Activated B cell treated with CpG ODN at 0.5 μM for 24 hours (primary cell): ENCODE measurements around the gene SEPTIN5. TPM values are rescaled to one million over a fixed set of nuclear protein-coding genes. Genes with fewer than 3 reads are reported as not detected.

ENCODE experiments used
- ATAC-seq: fragments of 200-7000 bp; cut with Tn5 transposase; one replicate; pipeline ENCODE4 v1.10.0; 2021; ENCODE audit warnings: low read depth, mild to moderate bottlenecking, moderate library complexity
- CTCF ChIA-PET: fragments of 350-600 bp; sonication (Branson Sonifier 250); formaldehyde crosslinking; loops from one replicate; lab custom pipeline; 2021; ENCODE audit warnings: antibody characterized with exemption; lab: Charles Lee
- POLR2A ChIA-PET: fragments of 350-600 bp; sonication (Branson Sonifier 250); formaldehyde crosslinking; loops from one replicate; lab custom pipeline; 2021; ENCODE audit warnings: antibody characterized with exemption; lab: Charles Lee
- DNase-seq: peaks from one replicate; pipeline ENCODE4 v3.0.0; 2022
- H3K27ac Mint-ChIP-seq: one replicate; pipeline ENCODE4 v1.8.0; 2020; ENCODE audit warnings: mixed read lengths
- H3K27me3 Mint-ChIP-seq: one replicate; pipeline ENCODE4 v1.8.0; 2021; ENCODE audit warnings: mixed read lengths
- H3K36me3 Mint-ChIP-seq: one replicate; pipeline ENCODE4 v1.8.0; 2021; ENCODE audit warnings: low read depth, mixed read lengths
- H3K4me1 Mint-ChIP-seq: one replicate; pipeline ENCODE4 v1.8.0; 2021; ENCODE audit warnings: mixed read lengths
- H3K4me3 Mint-ChIP-seq: one replicate; pipeline ENCODE4 v1.8.0; 2020; ENCODE audit warnings: mild to moderate bottlenecking, mixed read lengths
- H3K9me3 Mint-ChIP-seq: one replicate; pipeline ENCODE4 v1.8.0; 2020; ENCODE audit warnings: mixed read lengths
- CTCF ChIP-seq: fragments of 200-600 bp; IDR thresholded peaks from one replicate; pipeline ENCODE4 v1.8.0; 2022; ENCODE audit warnings: antibody characterized with exemption, mild to moderate bottlenecking
- intact Hi-C: fragments of 100-400 bp; cut with micrococcal nuclease; formaldehyde crosslinking; loops from one replicate; pipeline ENCODE4 v1.15.1; 2024
- total RNA-seq: library from RNA; stranded (reverse); gene quantifications from 2 replicates; pipeline ENCODE4 v1.2.3, GENCODE V29; 2022

The SEPTIN5 gene
- total RNA-seq, 1 donor from 2014 or later, result not detected

- Mint-ChIP-seq H3K27ac (no peak overlapping the region), H3K4me3 (no peak overlapping the region), H3K9me3 (no peaks in the 10 kb centered on the region), H3K36me3 (no peaks in the 10 kb centered on the region), H3K4me1 (no peaks in the 10 kb centered on the region), H3K27me3 (no peaks in the 10 kb centered on the region)
- intact Hi-C loops, result no loop called here
- TF ChIP-seq CTCF, result no peak
- POLR2A ChIA-PET, result interaction anchor here (0.6 kb wide), 1 partner anchor 178 kb away, joined by 7 read pairs; no protein-coding TSS in a partner anchor
- DNase-seq, result no peak
- no peak for ATAC-seq
- CTCF ChIA-PET, result no interaction called here
Measured at GRCh38 chr22:19742160-19743066, 28.1 kb downstream of the SEPTIN5 start.

- Mint-ChIP-seq H3K36me3 (no peaks in the 10 kb centered on the region), H3K27ac (no peak overlapping the region), H3K9me3 (no peaks in the 10 kb centered on the region), H3K4me3 (no peak overlapping the region), H3K4me1 (no peaks in the 10 kb centered on the region), H3K27me3 (no peaks in the 10 kb centered on the region)
- no peak for TF ChIP-seq CTCF
- POLR2A ChIA-PET, result no interaction called here
- no peak for DNase-seq
- intact Hi-C loops, result no loop called here
- no peak for ATAC-seq
- CTCF ChIA-PET, result no interaction called here
Measured at GRCh38 chr22:19743081-19743480, 28.8 kb downstream of the SEPTIN5 start.

- no peak for ATAC-seq
- H3K4me1 Mint-ChIP-seq, result no peaks in the 10 kb centered on the region
- ChIA-PET CTCF (no interaction called here), POLR2A (no interaction called here)
- no peaks in the 10 kb centered on the region for H3K36me3 Mint-ChIP-seq
- no peaks in the 10 kb centered on the region for H3K27me3 Mint-ChIP-seq
- H3K4me3 Mint-ChIP-seq, result no peak overlapping the region
- H3K9me3 Mint-ChIP-seq, result no peaks in the 10 kb centered on the region
- intact Hi-C loops, result no loop called here
- TF ChIP-seq CTCF, result no peak
- H3K27ac Mint-ChIP-seq, result no peak overlapping the region
- DNase-seq, result no peak
Measured at GRCh38 chr22:19743651-19744050, 29.3 kb downstream of the SEPTIN5 start.

- intact Hi-C loops, result no loop called here
- H3K9me3 Mint-ChIP-seq, result no peaks in the 10 kb centered on the region
- TF ChIP-seq CTCF, result no peak
- no peaks in the 10 kb centered on the region for H3K27me3 Mint-ChIP-seq
- CTCF ChIA-PET, result no interaction called here
- H3K4me1 Mint-ChIP-seq, result no peaks in the 10 kb centered on the region
- H3K4me3 Mint-ChIP-seq, result no peak overlapping the region
- POLR2A ChIA-PET, result no interaction called here
- no peak overlapping the region for H3K27ac Mint-ChIP-seq
- ATAC-seq, result no peak
- no peaks in the 10 kb centered on the region for H3K36me3 Mint-ChIP-seq
- DNase-seq, result no peak
Measured at GRCh38 chr22:19744350-19745006, 30.2 kb downstream of the SEPTIN5 start.
